IMR-90 (cell line): Measurements from ENCODE around the gene EHMT1. TPM values are rescaled to one million over a fixed set of nuclear protein-coding genes. Genes with fewer than 3 reads are reported as not detected.

Source experiments
- ATAC-seq: fragments of 200-7000 bp; cut with Tn5 transposase; 2 replicates; pipeline ENCODE4 v1.9.1; 2020; ENCODE audit warnings: low read depth, mild to moderate bottlenecking, moderate library complexity
- BruUV-seq: library from RNA; stranded (reverse); fragments of 400-500 nt; replicated peaks from 2 replicates; lab custom pipeline; 2021; lab: Mats Ljungman, UMichigan
- CTCF ChIA-PET: fragments of 300-600 bp; formaldehyde crosslinking; extraction: SDS; loops from one replicate; lab custom pipeline; 2021; ENCODE audit warnings: antibody characterized with exemption; lab: Yijun Ruan, JAX
- POLR2A ChIA-PET: fragments of 300-600 bp; sonication (Branson Sonifier 250); formaldehyde crosslinking; loops from one replicate; lab custom pipeline; 2022; ENCODE audit warnings: antibody characterized with exemption; ENCODE audit not compliant: unreplicated experiment; lab: Charles Lee
- DNase-seq: peaks from one replicate; pipeline ENCODE4 v3.0.0; 2013
- H2AFZ ChIP-seq: replicated peaks from 2 replicates; pipeline ENCODE3; 2013; ENCODE audit warnings: low read length, mild to moderate bottlenecking; ENCODE audit not compliant: poor library complexity
- H2AK5ac ChIP-seq: 2 replicates; pipeline ENCODE4 v1.6.1; 2013; ENCODE audit warnings: low read depth, low read length, inconsistent platforms
- H2AK9ac ChIP-seq: replicated peaks from 2 replicates; pipeline ENCODE3; 2013; ENCODE audit warnings: mild to moderate bottlenecking, low read depth, low read length, moderate library complexity; ENCODE audit not compliant: poor library complexity
- H2BK120ac ChIP-seq: 2 replicates; pipeline ENCODE4 v1.6.1; 2013; ENCODE audit warnings: low read depth, low read length, inconsistent platforms
- H2BK15ac ChIP-seq: 3 replicates; pipeline ENCODE4 v1.6.1; 2013; ENCODE audit warnings: low read depth, low read length, inconsistent platforms
- H2BK20ac ChIP-seq: 2 replicates; pipeline ENCODE4 v1.6.1; 2013; ENCODE audit warnings: low read depth, mild to moderate bottlenecking, inconsistent platforms, low read length, moderate library complexity
- H2BK5ac ChIP-seq: 2 replicates; pipeline ENCODE4 v1.6.1; 2013; ENCODE audit warnings: mild to moderate bottlenecking, low read depth, low read length, inconsistent platforms; ENCODE audit not compliant: poor library complexity, severe bottlenecking
- H3K14ac ChIP-seq: replicated peaks from 2 replicates; pipeline ENCODE4 v1.6.1; 2013; ENCODE audit warnings: low read depth, low read length, inconsistent platforms
- H3K18ac ChIP-seq: 2 replicates; pipeline ENCODE4 v1.6.1; 2013; ENCODE audit warnings: low read depth, low read length, control low read depth
- H3K23ac ChIP-seq: 2 replicates; pipeline ENCODE4 v1.6.1; 2013; ENCODE audit warnings: low read depth, low read length, inconsistent platforms
- H3K27ac ChIP-seq: 2 replicates; pipeline ENCODE4 v1.5.1; 2013; ENCODE audit warnings: mild to moderate bottlenecking, control low read depth, low read length; ENCODE audit not compliant: insufficient read depth
- H3K27me3 ChIP-seq: 2 replicates; pipeline ENCODE4 v1.6.1; 2013; ENCODE audit warnings: low read length; ENCODE audit not compliant: control insufficient read depth, insufficient read depth
- H3K36me3 ChIP-seq: 2 replicates; pipeline ENCODE4 v1.6.1; 2013; ENCODE audit warnings: low read length, mixed read lengths; ENCODE audit not compliant: control insufficient read depth, insufficient read depth
- H3K4ac ChIP-seq: 2 replicates; pipeline ENCODE4 v1.6.1; 2013; ENCODE audit warnings: low read depth, low read length, inconsistent platforms
- H3K4me1 ChIP-seq: 2 replicates; pipeline ENCODE4 v1.6.1; 2013; ENCODE audit warnings: low read length, mixed read lengths; ENCODE audit not compliant: control insufficient read depth, insufficient read depth
- H3K4me2 ChIP-seq: 2 replicates; pipeline ENCODE4 v1.6.1; 2013; ENCODE audit warnings: low read depth, mild to moderate bottlenecking, control low read depth, low read length, moderate library complexity
- H3K4me3 ChIP-seq: 2 replicates; pipeline ENCODE4 v1.5.1; 2013; ENCODE audit warnings: low read depth, mild to moderate bottlenecking, control low read depth, low read length, moderate library complexity; ENCODE audit not compliant: insufficient read depth
- H3K56ac ChIP-seq: 2 replicates; pipeline ENCODE4 v1.6.1; 2013; ENCODE audit warnings: low read length, inconsistent platforms; ENCODE audit not compliant: insufficient read depth; ENCODE audit errors: extremely low read depth
- H3K79me1 ChIP-seq, 2 experiments: 2 replicates each; pipeline ENCODE4 v1.6.1; 2013; ENCODE audit warnings: low read length in 2 of 2, inconsistent platforms in 1 of 2, low read depth in 1 of 2
- H3K9ac ChIP-seq: 2 replicates; pipeline ENCODE4 v1.6.1; 2013; ENCODE audit warnings: low read depth, low read length, control low read depth
- H3K9me1 ChIP-seq: 2 replicates; pipeline ENCODE4 v1.6.1; 2013; ENCODE audit warnings: low read length, inconsistent platforms; ENCODE audit not compliant: insufficient read depth
- H3K9me3 ChIP-seq: 2 replicates; pipeline ENCODE4 v1.6.1; 2013; ENCODE audit warnings: low read length; ENCODE audit not compliant: control insufficient read depth, insufficient read depth
- H4K20me1 ChIP-seq: 2 replicates; pipeline ENCODE4 v1.6.1; 2013; ENCODE audit warnings: low read length, inconsistent platforms; ENCODE audit not compliant: insufficient read depth
- H4K5ac ChIP-seq: 2 replicates; pipeline ENCODE4 v1.6.1; 2013; ENCODE audit warnings: mild to moderate bottlenecking, low read depth, low read length, control low read depth
- H4K8ac ChIP-seq, 2 experiments: 2 replicates each; pipeline ENCODE4 v1.6.1; 2013; ENCODE audit warnings: low read depth in 2 of 2, low read length in 2 of 2, control low read depth in 1 of 2, inconsistent platforms in 1 of 2
- H4K91ac ChIP-seq: 2 replicates; pipeline ENCODE4 v1.6.1; 2013; ENCODE audit warnings: low read depth, low read length, inconsistent platforms; ENCODE audit not compliant: insufficient read depth
- BHLHE40 ChIP-seq: fragments of 150-350 bp; IDR thresholded peaks from 2 replicates; pipeline ENCODE4 v1.6.1; 2016; ENCODE audit warnings: mild to moderate bottlenecking, low read depth, low read length
- CEBPB ChIP-seq: IDR thresholded peaks from 2 replicates; pipeline ENCODE4 v1.6.1; 2012; ENCODE audit warnings: low read depth, low read length, improper control_type of control experiment
- RCOR1 ChIP-seq: IDR thresholded peaks from 2 replicates; pipeline ENCODE4 v1.6.1; 2012; ENCODE audit warnings: mild to moderate bottlenecking, low read length, improper control_type of control experiment; ENCODE audit not compliant: insufficient replicate concordance
- WGBS, 2 experiments: methylation state at CpG; one replicate each; pipeline versions ENCODE4 v1.1.5 to v1.1.7; 2013; ENCODE audit warnings: missing lambda C conversion rate in 2 of 2; ENCODE audit not compliant: insufficient read length in 1 of 2; ENCODE audit errors: extremely low coverage in 2 of 2; 5-methylcytosine and 5-hydroxymethylcytosine counted together
- dilution Hi-C: fragments of 300-500 bp; cut with HindIII; formaldehyde crosslinking; loops from one replicate; pipeline ENCODE4 v1.14.3; 2018; ENCODE audit warnings: low sequenced_read_pairs; ENCODE audit not compliant: unreplicated experiment
- in situ Hi-C: fragments of 300-500 bp; cut with MboI; formaldehyde crosslinking; loops from 3 replicates; pipeline ENCODE4 v1.14.3; 2019; ENCODE audit warnings: low sequenced_read_pairs, inconsistent platforms, mixed read lengths
- intact Hi-C: fragments of 100-400 bp; cut with micrococcal nuclease; formaldehyde crosslinking; loops from 2 replicates; pipeline ENCODE4 v1.10.0; 2022
- polyA plus RNA-seq, 3 experiments: library from polyadenylated mRNA; depleted of rRNA; stranded (reverse); fragments of >200 nt; gene quantifications; 2 replicates each; pipeline ENCODE4 v1.2.3, GENCODE V29; 2012; ENCODE audit warnings: low replicate concordance in 1 of 3
- total RNA-seq: library from RNA; depleted of rRNA; stranded (reverse); fragments of >200 nt; gene quantifications from 2 replicates; pipeline ENCODE4 v1.2.3, GENCODE V29; 2012
- TF ChIP-seq, protein P1 (sequence below): fragments of 150-350 bp; IDR thresholded peaks from 2 replicates; pipeline ENCODE4 v1.6.1; 2016; ENCODE audit warnings: low read depth, mild to moderate bottlenecking, low read length, moderate library complexity, borderline replicate concordance

EHMT1 gene
- total and polyA plus RNA-seq, 2 of the 4 experiments (the other 2 are of a cell fraction) = 32.8 to 35.1 TPM

DNA sequence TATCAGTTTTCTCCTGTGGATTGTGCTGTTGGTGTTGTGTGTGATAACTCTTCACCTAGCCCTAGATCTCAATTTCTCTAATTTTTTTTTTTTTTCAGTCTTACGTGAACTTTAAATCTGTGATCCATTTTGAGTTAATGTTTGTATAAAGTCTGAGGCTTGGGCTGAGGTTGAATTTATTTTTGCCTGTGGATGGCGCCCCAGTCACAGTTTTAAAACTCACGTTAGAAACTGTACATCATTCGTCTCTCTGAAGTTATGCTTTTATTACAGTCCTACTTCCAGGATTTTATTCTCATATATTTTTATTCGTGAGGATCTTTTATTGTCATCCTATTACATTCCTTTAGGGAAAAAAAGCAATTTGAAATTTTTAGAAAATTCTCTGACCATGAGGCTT is 103.1 kb downstream of the EHMT1 start:
- H4K91ac ChIP-seq = no peak overlapping the region
- in situ Hi-C loops = no loop called here
- intact Hi-C loops = no loop called here
- H4K5ac ChIP-seq = no peak overlapping the region
- DNase-seq = no peak
- H4K8ac ChIP-seq = no peak overlapping the region
- H3K4me3 ChIP-seq = no peak overlapping the region
- H2AK9ac ChIP-seq = no peak overlapping the region
- no peak overlapping the region for H2AFZ ChIP-seq
- dilution Hi-C loops = no loop called here
- H3K9me3 ChIP-seq = no peaks in the 10 kb centered on the region
- H3K23ac ChIP-seq = no peak overlapping the region
- H3K27me3 ChIP-seq = no peaks in the 10 kb centered on the region
- TF ChIP-seq BHLHE40 (no peak), CEBPB (no peak), RCOR1 (no peak)
- TF ChIP-seq, protein P1, sequence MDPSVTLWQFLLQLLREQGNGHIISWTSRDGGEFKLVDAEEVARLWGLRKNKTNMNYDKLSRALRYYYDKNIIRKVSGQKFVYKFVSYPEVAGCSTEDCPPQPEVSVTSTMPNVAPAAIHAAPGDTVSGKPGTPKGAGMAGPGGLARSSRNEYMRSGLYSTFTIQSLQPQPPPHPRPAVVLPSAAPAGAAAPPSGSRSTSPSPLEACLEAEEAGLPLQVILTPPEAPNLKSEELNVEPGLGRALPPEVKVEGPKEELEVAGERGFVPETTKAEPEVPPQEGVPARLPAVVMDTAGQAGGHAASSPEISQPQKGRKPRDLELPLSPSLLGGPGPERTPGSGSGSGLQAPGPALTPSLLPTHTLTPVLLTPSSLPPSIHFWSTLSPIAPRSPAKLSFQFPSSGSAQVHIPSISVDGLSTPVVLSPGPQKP = no peak
- H3K9ac ChIP-seq = no peak overlapping the region
- H3K4ac ChIP-seq = no peak overlapping the region
- ChIA-PET POLR2A (no interaction called here), CTCF (no interaction called here)
- H2BK120ac ChIP-seq = no peak overlapping the region
- 0 out of 2 replicates have a peak, but pooled peaks cover 2% of the 10 kb centered on the region for H3K4me1 ChIP-seq
- H2AK5ac ChIP-seq = no peak overlapping the region
- H2BK5ac ChIP-seq = no peak overlapping the region
- H3K27ac ChIP-seq = no peak overlapping the region
- no peak for ATAC-seq
- H3K56ac ChIP-seq = no peak overlapping the region
- BruUV-seq = no TSS peak
- H4K20me1 ChIP-seq = peaks cover 48% of the 10 kb centered on the region
- no peak overlapping the region for H3K18ac ChIP-seq
- H2BK20ac ChIP-seq = no peak overlapping the region
- peaks cover 23 to 39% of the 10 kb centered on the region in 2 experiments for H3K79me1 ChIP-seq
- peaks cover 32% of the 10 kb centered on the region for H3K36me3 ChIP-seq
- no CpG with 5 or more reads among the region's 5 CpGs for WGBS, 2 experiments
- no peak overlapping the region for H3K4me2 ChIP-seq
- no peak overlapping the region for H2BK15ac ChIP-seq
- no peak overlapping the region for H3K14ac ChIP-seq
- peaks cover 9% of the 10 kb centered on the region for H3K9me1 ChIP-seq
